ENCODE measurements around the gene SNCAIP.

Gene SNCAIP

GRCh38 chr5:122300374-122300773, 11.7 kb upstream of the SNCAIP start:
- TF ChIP-seq CTCF (IDR thresholded peaks at IDR 0.05; ENCODE audit: insufficient read depth, missing control alignments), result no peak
- DNase-seq (ENCODE audit: insufficient read length, low spot score), result no peak
- no peak for FAIRE-seq

- no peak for TF ChIP-seq CTCF (IDR thresholded peaks at IDR 0.05; ENCODE audit: insufficient read depth, missing control alignments)
- no peak for DNase-seq (ENCODE audit: insufficient read length, low spot score)
- no peak for FAIRE-seq
Observed at GRCh38 chr5:122301016-122301415, 11.0 kb upstream of the SNCAIP start.

GRCh38 chr5:122304471-122305215, 7.4 kb upstream of the SNCAIP start:
- no peak for TF ChIP-seq CTCF (IDR thresholded peaks at IDR 0.05; ENCODE audit: insufficient read depth, missing control alignments)
- peak; percentile 97 for FAIRE-seq
- no peak for DNase-seq (ENCODE audit: insufficient read length, low spot score)

GRCh38 chr5:122306461-122306860, 5.6 kb upstream of the SNCAIP start:
- TF ChIP-seq CTCF (IDR thresholded peaks at IDR 0.05; ENCODE audit: insufficient read depth, missing control alignments), result no peak
- no peak for DNase-seq (ENCODE audit: insufficient read length, low spot score)
- no peak for FAIRE-seq

GRCh38 chr5:122310889-122311288, 1.1 kb upstream of the SNCAIP start:
- no peak for TF ChIP-seq CTCF (IDR thresholded peaks at IDR 0.05; ENCODE audit: insufficient read depth, missing control alignments)
- DNase-seq (ENCODE audit: insufficient read length, low spot score) (no peak), FAIRE-seq (no peak)

- TF ChIP-seq CTCF (IDR thresholded peaks at IDR 0.05; ENCODE audit: insufficient read depth, missing control alignments), result no peak
- no peak for DNase-seq (ENCODE audit: insufficient read length, low spot score)
- FAIRE-seq, result no peak
Observed at GRCh38 chr5:122311497-122311960, 508 bp upstream of the SNCAIP start.

Measured in D721Med (cell line).